RWPE1 (cell line): ENCODE measurements around the gene XXYLT1.
A peak's percentile ranks its signal among the peaks of the same experiment; 100 is the strongest.

Source experiments
- CTCF ChIA-PET: fragments of 350-600 bp; sonication (Branson Sonifier 250); formaldehyde crosslinking; extraction: SDS; loops from one replicate; lab custom pipeline; 2021; lab: Yijun Ruan, JAX
- POLR2A ChIA-PET: fragments of 400-600 bp; formaldehyde crosslinking; extraction: SDS; loops from one replicate; lab custom pipeline; 2020; ENCODE audit warnings: antibody characterized with exemption; ENCODE audit not compliant: low non-redundant PET; lab: Yijun Ruan, JAX
- DNase-seq: peaks from one replicate; pipeline ENCODE4 v3.0.0; 2012; ENCODE audit warnings: low spot score
- H3K27ac ChIP-seq: fragments of 450-650 bp; 2 replicates; pipeline ENCODE4 v1.5.1; 2017
- CTCF ChIP-seq: fragments of 450-650 bp; conservative IDR thresholded peaks from 2 replicates; pipeline ENCODE4 v1.5.1; 2017; ENCODE audit warnings: low read depth, mild to moderate bottlenecking

XXYLT1 gene

GRCh38 chr3:195268576-195269309 is 2.2 kb downstream of the XXYLT1 start:
- ChIA-PET CTCF (interaction anchor here (0.6 kb wide), 1 partner anchor 18 kb away, joined by 3 read pairs; no protein-coding TSS in a partner anchor), POLR2A (no interaction called here)
- TF ChIP-seq CTCF, result no peak
- DNase-seq, result no peak
- H3K27ac ChIP-seq, result no peak overlapping the region

GRCh38 chr3:195267096-195267495 is 3.9 kb downstream of the XXYLT1 start:
- TF ChIP-seq CTCF, result no peak
- no peak overlapping the region for H3K27ac ChIP-seq
- ChIA-PET CTCF (interaction anchor here (0.7 to 1.7 kb wide), 2 partner anchors 579 to 595 kb away, joined by 3 read pairs; partner anchors contain the start of gene LSG1), POLR2A (no interaction called here)
- DNase-seq, result no peak

GRCh38 chr3:195266428-195266827 is 4.5 kb downstream of the XXYLT1 start:
- no peak for TF ChIP-seq CTCF
- no peak for DNase-seq
- CTCF ChIA-PET, result interaction anchor here (0.7 kb wide), 2 partner anchors 577 to 579 kb away, joined by 3 read pairs; no protein-coding TSS in a partner anchor
- no peak overlapping the region for H3K27ac ChIP-seq
- POLR2A ChIA-PET, result no interaction called here

- CTCF ChIA-PET, result interaction anchor here (0.6 to 0.7 kb wide), 2 partner anchors 15 to 576 kb away, joined by 3 to 5 read pairs; no protein-coding TSS in a partner anchor
- no peak for TF ChIP-seq CTCF
- POLR2A ChIA-PET, result no interaction called here
- H3K27ac ChIP-seq, result no peak overlapping the region
- DNase-seq, result no peak
These were observed 5.5 kb downstream of the XXYLT1 start for GRCh38 chr3:195265363-195265976.

GRCh38 chr3:195263925-195264600 is 6.9 kb downstream of the XXYLT1 start:
- DNase-seq, result no peak
- POLR2A ChIA-PET, result interaction anchor here (0.6 kb wide), 1 partner anchor 11 kb away, joined by 10 read pairs; no protein-coding TSS in a partner anchor

More at GRCh38 chr3:195263925-195264600, 6.9 kb downstream of the XXYLT1 start:
- no peak for TF ChIP-seq CTCF
- peak overlapping the region; percentile 15; the same call in 1 of the 2 replicates for H3K27ac ChIP-seq
- CTCF ChIA-PET, result interaction anchor here (0.6 kb wide), 1 partner anchor 594 kb away, joined by 3 read pairs; no protein-coding TSS in a partner anchor
